ENCODE measurements around the gene PCSK5.
"Not testable (repeated sequence)": the region's sequence is repeated elsewhere in the genome, so short reads cannot be mapped to it uniquely, and the experiment has no call there.

The PCSK5 gene

DNA sequence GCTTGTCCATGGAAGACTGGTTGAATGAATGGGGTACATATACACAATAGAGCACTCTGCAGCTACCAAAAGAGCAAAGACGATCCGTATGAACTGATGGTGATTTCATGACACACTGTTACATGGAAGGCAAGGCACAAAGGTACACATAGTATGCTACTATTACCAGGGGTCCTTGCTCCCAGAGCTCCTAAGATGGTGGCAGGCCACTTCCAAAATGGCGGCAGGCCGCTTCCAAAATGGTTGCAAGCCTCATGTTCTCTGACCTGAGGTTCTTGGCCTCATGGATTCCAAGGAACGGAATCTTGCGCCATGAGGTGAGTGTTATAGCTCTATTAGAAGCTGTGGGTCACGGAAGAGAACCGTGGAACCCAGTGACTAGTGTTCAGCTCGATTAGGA lies 356.2 kb downstream of the PCSK5 start:
- DNase-seq (ENCODE audit: low read depth in 2 of 2), result no peak

DNA sequence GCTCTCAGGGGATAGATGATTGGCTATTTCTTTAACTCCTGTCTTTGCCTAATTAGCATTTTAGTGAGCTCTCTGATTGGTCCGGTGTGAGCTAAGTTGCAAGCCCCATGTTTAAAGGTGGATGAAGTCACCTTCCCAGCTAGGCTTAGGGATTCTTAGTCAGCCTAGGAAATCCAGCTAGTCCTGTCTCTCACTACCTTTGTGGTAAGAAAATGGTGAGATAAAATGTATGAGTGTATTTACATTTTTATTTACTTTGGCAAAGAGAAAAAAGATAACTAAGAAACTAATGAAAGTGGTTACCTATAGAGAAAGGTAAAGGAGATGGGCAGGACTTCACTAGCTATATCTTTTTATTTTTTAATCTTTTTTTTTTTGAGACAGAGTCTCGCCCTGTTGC lies 357.0 kb downstream of the PCSK5 start:
- DNase-seq (ENCODE audit: low read depth in 2 of 2), result no peak

GRCh38 chr9:76249309-76249708 lies 358.8 kb downstream of the PCSK5 start:
- no peak for DNase-seq (ENCODE audit: low read depth in 2 of 2)

DNA sequence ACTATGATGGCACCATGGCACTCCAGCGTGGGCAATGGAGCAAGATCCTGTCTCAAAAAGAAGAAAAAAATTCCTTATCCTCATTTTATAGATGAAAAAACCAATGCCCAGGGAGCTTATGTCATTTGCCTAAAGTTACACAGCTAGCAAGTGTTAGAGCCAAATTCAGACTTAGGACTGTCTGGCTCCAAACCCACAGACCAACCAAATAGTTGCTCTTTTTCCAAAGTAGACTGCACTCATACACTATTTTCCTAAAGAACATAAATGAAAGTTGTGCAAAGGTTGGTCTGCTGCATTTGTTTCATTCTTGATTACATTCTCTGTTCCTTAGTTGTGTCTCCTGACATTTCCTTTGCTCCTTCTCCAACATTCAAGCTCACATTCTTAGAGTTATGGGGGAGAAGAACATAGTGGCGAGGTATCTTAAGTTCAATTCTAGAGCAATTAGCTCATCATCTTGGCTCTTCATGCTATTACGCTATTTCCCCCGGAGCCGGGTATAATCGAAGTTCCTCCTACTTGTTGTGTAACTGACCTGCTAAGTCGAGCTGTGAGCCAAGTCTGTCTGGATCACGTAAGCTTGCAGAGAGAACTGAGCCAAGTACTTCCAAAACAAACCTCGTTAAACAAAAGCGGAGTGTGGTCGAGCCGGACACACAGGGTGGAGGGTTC lies 365.4 kb downstream of the PCSK5 start:
- DNase-seq (ENCODE audit: low read depth in 2 of 2), result no peak

- DNase-seq (ENCODE audit: low read depth in 2 of 2), result no peak
Observed at GRCh38 chr9:76257311-76257710, 366.8 kb downstream of the PCSK5 start.

DNA sequence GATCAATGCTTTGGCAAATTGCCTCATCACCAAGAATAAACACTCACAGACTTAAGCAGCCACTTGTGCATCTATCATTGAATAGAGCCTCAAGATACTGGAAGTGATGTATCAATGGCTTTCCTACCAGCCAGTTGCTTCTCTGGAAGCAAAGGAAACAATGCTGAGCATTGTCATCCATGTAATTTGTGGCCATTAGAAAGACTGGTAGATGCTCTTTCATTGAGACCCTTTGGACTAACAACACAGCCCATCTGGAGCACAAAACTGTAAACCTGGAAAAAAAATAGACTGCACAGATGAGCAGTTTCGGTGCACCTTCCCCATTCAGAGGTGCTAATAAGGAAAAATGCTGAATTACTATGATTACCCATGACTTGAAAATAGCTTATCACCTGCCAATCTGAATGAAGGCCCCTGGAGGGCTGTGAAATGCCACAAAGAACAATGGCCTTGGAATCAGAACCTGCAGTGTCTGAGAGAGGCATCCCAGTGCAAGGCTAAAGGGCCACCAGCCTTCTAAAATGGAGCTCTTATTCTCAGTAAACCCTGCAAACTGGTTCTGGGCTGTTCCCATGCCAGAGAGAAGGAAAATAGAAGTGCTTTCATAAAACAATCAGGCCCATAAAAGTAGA lies 376.3 kb downstream of the PCSK5 start:
- no peak for DNase-seq (ENCODE audit: low read depth in 2 of 2)

DNA sequence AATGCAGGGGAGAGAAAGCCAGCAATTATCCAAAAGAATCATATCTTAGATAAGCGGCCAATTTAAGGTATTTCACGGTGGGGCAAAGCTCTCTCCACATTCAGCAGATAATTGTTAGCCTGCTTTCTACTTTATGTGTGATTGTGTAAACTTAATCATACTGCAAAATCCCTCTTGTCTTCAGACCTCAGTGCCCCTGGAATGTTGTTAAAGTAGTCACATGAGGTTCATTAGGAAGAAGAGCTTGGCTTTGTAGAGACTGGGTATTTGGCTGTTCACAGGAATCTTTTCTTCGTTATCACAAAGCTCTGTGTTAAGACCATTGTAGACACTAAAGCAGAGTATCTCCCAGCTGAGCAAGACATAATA lies 376.8 kb downstream of the PCSK5 start:
- no peak for DNase-seq (ENCODE audit: low read depth in 2 of 2)

DNA sequence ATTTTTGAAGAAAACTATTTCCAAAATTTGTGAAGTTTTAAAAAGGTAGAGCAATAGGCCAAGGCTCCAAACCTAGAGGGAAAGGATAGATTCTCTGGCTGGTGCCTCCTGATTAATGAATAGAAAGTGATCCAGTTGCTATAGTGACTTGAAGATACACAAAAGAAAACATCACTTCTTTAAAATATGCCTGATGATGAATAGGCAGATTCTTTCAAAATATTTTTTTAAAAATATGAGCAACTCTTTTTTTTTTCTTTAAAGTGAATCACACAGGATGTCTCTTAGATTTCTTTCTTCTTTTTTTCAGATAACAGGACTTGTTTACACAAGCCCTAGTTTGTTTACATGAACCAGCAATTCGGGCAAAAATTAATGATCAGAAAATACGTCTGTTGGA lies 379.3 kb downstream of the PCSK5 start:
- DNase-seq (ENCODE audit: low read depth in 2 of 2), result no peak

DNA sequence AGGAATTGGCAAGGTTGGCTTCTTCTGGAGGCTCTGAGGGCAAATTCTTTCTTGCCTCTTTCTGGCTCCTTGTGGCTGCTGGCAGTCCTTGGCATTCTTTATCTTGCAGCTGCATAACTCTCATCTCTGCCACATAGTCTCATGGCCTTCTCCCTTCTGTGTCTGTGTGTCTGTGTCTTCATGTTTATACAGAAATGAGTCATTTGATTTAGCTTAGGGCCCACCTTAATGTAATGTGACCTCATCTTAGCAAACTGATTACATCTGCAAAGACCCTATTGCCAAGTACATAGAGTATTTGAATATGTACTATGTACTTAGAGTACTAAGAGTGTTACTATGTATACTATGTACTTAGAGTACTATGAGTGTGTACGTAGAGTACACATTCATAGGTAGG lies 381.3 kb downstream of the PCSK5 start:
- DNase-seq (ENCODE audit: low read depth in 2 of 2), result no peak

DNA sequence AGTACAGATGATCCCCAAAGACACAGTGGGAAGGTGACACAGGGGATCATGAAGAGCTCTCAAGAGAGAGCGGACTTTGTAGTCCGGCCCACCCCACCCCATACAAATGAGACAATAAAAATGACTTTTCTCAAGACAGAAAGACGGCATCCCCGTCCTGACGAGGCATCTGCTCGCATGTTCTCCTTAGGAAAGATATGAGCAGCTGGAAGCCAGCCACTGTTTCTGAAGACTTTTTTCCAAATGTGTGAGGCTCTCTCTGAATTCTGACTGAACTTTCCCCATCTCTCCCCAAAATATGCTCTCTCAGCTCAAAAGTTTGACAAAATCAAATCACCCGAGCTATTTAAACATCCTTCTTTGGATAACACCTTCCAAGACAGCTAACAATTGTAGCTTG lies 398.6 kb downstream of the PCSK5 start:
- no peak for DNase-seq (ENCODE audit: low read depth in 2 of 2)

GRCh38 chr9:76289703-76290102 lies 399.2 kb downstream of the PCSK5 start:
- DNase-seq (ENCODE audit: low read depth in 2 of 2), result no peak

DNA sequence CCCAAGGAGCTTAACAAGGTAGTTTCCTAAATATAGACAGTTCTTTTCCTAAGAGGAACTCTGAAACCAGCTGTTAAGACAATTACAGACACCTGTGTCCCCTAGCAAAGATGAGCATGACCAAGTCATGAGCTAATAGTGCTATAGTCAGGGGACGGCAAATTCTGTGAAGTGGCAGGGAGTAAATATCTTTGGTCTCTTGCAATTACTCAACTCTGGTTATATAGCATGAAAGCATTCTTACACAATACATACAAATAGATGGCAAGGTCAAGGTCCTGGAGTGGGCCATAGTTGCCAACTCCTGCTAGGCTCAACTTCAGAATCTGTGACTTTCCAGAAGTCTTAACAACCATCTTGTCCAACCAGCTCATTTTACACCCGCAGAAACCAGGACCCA lies 400.1 kb downstream of the PCSK5 start:
- no peak for DNase-seq (ENCODE audit: low read depth in 2 of 2)

DNA sequence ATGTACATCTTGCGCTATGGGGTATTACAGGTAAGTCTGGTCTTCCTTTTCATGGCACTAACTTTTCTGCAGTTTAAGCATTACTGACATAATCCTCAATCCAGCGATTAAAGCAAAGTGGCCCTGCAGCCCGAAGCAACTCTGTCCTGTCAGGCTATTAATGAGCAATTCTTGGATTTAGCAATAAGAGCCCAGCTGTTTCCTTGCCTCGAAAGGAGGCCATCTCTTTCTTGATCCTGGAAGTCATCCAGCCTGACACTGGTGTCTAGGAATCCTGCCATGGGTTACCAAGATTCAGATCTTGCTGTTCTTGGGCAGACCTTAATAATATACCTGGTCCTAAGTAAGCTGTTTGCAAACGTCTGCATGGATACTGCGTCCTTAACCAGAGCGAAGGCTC lies 401.8 kb downstream of the PCSK5 start:
- DNase-seq (ENCODE audit: low read depth in 2 of 2), result no peak

DNA sequence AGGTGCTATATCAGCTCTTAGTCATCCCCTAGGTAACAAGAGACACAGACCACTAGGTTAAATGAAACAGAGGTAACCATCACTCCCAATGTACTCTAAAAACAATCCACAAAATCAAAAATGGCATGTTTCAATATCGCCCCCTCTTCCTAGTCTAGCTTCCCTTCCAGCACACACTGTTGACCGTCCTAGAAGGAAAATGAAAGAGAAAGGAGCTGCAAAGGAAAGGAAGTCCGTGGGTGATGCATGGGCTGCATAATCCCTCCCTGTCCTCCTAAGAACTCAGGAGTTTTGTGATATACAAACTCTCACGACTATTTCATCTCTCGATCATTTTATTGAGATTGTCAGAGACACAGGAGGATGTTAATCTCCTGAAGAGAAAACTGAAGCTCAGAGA lies 402.2 kb downstream of the PCSK5 start:
- no peak for DNase-seq (ENCODE audit: low read depth in 2 of 2)

GRCh38 chr9:76294301-76294700 lies 403.8 kb downstream of the PCSK5 start:
- no peak for DNase-seq (ENCODE audit: low read depth in 2 of 2)

GRCh38 chr9:76296561-76297310 lies 406.3 kb downstream of the PCSK5 start:
- DNase-seq (ENCODE audit: low read depth in 2 of 2), result no peak

DNA sequence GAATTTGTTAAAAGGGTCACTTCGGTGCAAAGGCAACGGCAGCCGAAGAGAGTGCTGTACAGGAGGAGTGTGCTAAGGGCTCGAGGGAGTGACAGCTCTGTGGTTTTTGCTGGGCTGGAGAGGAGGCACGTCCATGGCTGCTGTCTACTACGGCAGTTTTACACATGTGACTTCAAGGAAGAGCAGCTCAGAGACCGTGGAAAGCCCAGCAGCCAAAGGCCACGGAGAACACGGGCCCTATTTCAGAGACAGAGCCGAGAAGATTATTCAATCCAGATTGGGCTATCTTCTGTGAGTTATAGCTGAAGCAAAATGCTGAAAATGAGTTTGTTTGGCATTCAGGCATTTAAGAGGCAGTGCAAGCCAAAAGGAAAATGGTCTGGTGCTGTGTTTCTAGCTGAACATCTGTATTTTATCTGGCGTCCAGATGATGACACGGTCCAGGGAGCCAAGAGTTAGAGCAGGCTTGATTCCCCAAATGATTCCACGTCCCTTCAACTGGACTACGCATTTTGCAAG lies 407.3 kb downstream of the PCSK5 start:
- no peak for DNase-seq (ENCODE audit: low read depth in 2 of 2)

DNA sequence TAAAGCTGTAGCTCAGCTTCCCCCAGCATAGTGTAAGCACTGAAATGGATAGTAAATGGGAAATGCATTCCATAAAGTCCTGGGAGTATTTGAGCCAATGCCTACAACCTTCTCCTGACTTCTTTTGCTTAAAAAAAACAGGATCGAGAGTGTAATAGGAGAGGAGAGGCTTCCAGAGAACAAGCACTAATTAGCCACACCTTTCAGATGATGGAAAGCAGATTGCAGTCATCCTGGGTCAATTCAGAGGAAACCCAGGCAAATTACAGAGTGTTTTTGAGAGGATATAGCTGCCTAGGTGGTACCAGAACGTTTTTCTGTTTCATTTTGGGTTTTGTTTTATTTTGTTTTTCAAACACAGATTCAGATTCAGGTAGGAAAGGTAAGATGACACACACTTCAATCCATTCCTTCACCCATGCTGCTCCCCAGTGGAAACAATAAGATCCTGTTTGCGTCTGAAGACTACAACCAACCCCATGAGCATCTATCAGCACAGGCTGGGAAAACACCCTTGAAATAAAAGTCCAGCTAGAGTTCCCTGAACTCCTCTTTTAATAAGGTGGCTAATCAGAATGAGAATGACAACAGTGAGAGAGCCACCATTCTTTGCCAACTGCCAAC lies 408.2 kb downstream of the PCSK5 start:
- DNase-seq (ENCODE audit: low read depth in 2 of 2), result no peak

DNA sequence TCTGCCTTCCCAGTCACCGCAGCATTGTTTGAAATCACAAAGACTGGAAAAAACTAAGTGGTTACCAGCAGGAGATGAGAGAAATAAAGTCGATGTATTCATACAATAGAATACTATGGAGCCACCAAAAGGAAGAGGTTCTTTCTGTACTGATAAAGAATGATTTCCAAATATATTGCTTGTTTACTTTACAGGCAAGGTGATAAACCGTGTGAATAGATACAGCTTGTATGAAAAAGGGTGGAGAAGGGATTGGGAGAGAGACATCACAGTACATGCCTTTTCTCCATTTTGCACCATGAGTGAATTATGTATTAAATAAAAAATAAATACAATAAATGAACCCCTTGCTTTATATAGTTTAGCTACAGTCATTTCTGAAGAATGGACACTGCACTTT lies 412.1 kb downstream of the PCSK5 start:
- no peak for DNase-seq (ENCODE audit: low read depth in 2 of 2)

- DNase-seq (ENCODE audit: low read depth in 2 of 2), result no peak
Observed at GRCh38 chr9:76302947-76303550, 412.6 kb downstream of the PCSK5 start.

GRCh38 chr9:76307047-76307446 lies 416.6 kb downstream of the PCSK5 start:
- not testable (repeated sequence) for DNase-seq (ENCODE audit: low read depth in 2 of 2)

DNA sequence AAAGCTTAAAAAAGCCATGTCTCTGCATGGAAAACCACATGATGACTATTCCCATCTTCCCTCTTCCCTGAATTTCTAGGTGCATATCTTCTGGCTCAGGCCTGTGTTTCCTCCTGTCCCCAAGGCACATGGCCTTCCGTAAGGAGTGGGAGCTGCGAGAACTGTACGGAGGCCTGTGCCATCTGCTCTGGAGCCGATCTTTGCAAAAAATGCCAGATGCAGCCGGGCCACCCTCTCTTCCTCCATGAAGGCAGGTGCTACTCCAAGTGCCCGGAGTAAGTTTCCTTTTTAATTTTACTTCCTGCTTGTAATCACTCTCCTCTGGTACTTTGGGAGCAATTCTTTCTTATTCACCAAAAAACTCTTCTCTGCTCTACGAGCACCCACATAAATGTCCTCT lies 420.1 kb downstream of the PCSK5 start:
- no peak for DNase-seq (ENCODE audit: low read depth in 2 of 2)
